NT2/D1 (cell line): Measurements from ENCODE around the gene ACRV1.
A peak's percentile ranks its signal among the peaks of the same experiment; 100 is the strongest.
"Not testable (repeated sequence)": the region's sequence is repeated elsewhere in the genome, so short reads cannot be mapped to it uniquely, and the experiment has no call there.

Experiments used
- DNase-seq: peaks from one replicate; pipeline ENCODE4 v3.0.0-alpha.2; 2011; ENCODE audit warnings: low read depth, low spot score
- H3K27me3 ChIP-seq: 2 replicates; pipeline ENCODE4 v1.6.0; 2011; ENCODE audit warnings: mild to moderate bottlenecking; ENCODE audit not compliant: insufficient read length, insufficient read depth
- H3K36me3 ChIP-seq: 2 replicates; pipeline ENCODE4 v1.6.1; 2011; ENCODE audit warnings: mild to moderate bottlenecking, low read length, mixed read lengths; ENCODE audit not compliant: insufficient read depth, insufficient read length
- H3K4me1 ChIP-seq: 2 replicates; pipeline ENCODE4 v1.5.1; 2011; ENCODE audit not compliant: insufficient read depth, insufficient read length
- H3K4me3 ChIP-seq: 2 replicates; pipeline ENCODE4 v1.5.1; 2011; ENCODE audit warnings: low read depth; ENCODE audit not compliant: insufficient read length
- H3K9ac ChIP-seq: 2 replicates; pipeline ENCODE4 v1.6.0; 2011; ENCODE audit warnings: low read depth; ENCODE audit not compliant: insufficient read length
- H3K9me3 ChIP-seq: 2 replicates; pipeline ENCODE4 v1.5.1; 2011; ENCODE audit warnings: mild to moderate bottlenecking, low read length; ENCODE audit not compliant: insufficient read depth
- SUZ12 ChIP-seq: IDR thresholded peaks from 2 replicates; pipeline ENCODE4 v1.6.1; 2011; ENCODE audit not compliant: insufficient read length, insufficient read depth; ENCODE audit errors: extremely low read depth
- YY1 ChIP-seq: IDR thresholded peaks from 2 replicates; pipeline ENCODE4 v1.6.1; 2011; ENCODE audit not compliant: insufficient read length, insufficient read depth
- ZNF274 ChIP-seq: IDR thresholded peaks from 2 replicates; pipeline ENCODE4 v1.6.1; 2011; ENCODE audit warnings: mild to moderate bottlenecking, low read depth, low read length

ACRV1 gene, protein sequence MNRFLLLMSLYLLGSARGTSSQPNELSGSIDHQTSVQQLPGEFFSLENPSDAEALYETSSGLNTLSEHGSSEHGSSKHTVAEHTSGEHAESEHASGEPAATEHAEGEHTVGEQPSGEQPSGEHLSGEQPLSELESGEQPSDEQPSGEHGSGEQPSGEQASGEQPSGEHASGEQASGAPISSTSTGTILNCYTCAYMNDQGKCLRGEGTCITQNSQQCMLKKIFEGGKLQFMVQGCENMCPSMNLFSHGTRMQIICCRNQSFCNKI

DNA sequence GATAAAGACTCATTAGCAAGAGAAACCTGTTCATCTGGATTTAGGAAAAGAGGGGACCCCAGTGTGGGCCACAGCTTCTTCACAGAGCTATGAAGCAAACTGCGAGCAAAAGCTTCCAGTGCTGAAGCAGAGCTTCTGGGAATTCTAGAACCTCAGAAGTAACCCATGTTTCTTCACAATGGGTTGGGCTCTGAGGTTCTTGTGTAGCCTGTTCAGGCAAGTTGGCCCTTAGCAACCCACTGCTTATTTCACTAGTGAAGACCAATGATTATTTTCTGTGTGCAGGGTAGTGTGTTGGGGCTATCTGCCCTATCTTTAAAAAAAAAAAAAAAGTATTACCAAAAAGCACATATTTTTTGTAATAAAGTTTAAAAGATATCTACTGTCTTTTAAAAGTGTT, at the start of gene ACRV1:
ACRV1 (minus strand) TSS at position 101 of the 400 bp plus-strand sequence; CDS start at position 34, 67 bp downstream.
- Histone ChIP-seq H3K9me3 (no peaks in the 10 kb centered on the region), H3K36me3 (peaks cover 38% of the 10 kb centered on the region), H3K4me3 (no peak within 1 kb of the TSS), H3K4me1 (no peaks in the 10 kb centered on the region), H3K27me3 (no peaks in the 10 kb centered on the region), H3K9ac (no peak within 1 kb of the TSS)
- TF ChIP-seq SUZ12 (no peak), YY1 (no peak)
- DNase-seq, result no peak

- Histone ChIP-seq H3K4me1 (no peaks in the 10 kb centered on the region), H3K9ac (no peak overlapping the region), H3K9me3 (no peaks in the 10 kb centered on the region), H3K27me3 (no peaks in the 10 kb centered on the region), H3K36me3 (no peaks in the 10 kb centered on the region), H3K4me3 (no peak overlapping the region)
- TF ChIP-seq YY1, result no peak
- no peak for DNase-seq
These were observed 48.3 kb upstream of the ACRV1 start for GRCh38 chr11:125728969-125729368.

- Histone ChIP-seq H3K9ac (no peak overlapping the region), H3K4me1 (no peaks in the 10 kb centered on the region), H3K27me3 (no peaks in the 10 kb centered on the region), H3K36me3 (no peaks in the 10 kb centered on the region), H3K9me3 (no peaks in the 10 kb centered on the region), H3K4me3 (no peak overlapping the region)
- TF ChIP-seq SUZ12 (no peak), ZNF274 (no peak), YY1 (no peak)
- DNase-seq, result no peak
These were observed 43.5 kb upstream of the ACRV1 start for GRCh38 chr11:125724125-125724524.

DNA sequence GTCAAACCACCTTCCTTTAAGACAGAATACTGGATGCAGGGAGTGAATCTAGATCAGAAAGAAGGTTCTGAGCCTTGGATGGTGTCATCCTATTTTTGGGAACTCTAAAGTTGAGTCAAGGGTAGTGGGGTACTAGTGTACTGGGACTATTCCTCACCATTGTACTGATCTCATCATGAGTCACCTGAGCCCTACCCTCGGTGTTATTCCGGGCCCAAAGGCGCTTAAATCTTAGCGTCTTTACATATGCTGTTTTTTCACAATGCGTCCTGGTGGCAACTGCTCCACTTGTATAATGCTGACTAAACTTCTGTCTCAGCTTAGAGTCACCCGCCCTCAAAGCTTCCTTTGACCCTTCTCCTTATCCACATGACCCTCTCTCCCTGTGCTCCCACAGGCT, 40.1 kb upstream of the ACRV1 start:
- H3K9me3 ChIP-seq, result peaks cover 12% of the 10 kb centered on the region

GRCh38 chr11:125704686-125705085, 24.0 kb upstream of the ACRV1 start:
- H3K9ac ChIP-seq, H3K4me1 ChIP-seq, H3K27me3 ChIP-seq, DNase-seq, H3K36me3 ChIP-seq, H3K9me3 ChIP-seq, H3K4me3 ChIP-seq: not testable (repeated sequence)

More for the DNA sequence above, 40.1 kb upstream of the ACRV1 start:
- Histone ChIP-seq H3K4me3 (no peak overlapping the region), H3K27me3 (no peaks in the 10 kb centered on the region), H3K36me3 (no peaks in the 10 kb centered on the region), H3K4me1 (no peaks in the 10 kb centered on the region), H3K9ac (no peak overlapping the region)
- no peak for DNase-seq
- no peak for TF ChIP-seq YY1
- no peak for TF ChIP-seq ZNF274
- no peak for TF ChIP-seq SUZ12

DNA sequence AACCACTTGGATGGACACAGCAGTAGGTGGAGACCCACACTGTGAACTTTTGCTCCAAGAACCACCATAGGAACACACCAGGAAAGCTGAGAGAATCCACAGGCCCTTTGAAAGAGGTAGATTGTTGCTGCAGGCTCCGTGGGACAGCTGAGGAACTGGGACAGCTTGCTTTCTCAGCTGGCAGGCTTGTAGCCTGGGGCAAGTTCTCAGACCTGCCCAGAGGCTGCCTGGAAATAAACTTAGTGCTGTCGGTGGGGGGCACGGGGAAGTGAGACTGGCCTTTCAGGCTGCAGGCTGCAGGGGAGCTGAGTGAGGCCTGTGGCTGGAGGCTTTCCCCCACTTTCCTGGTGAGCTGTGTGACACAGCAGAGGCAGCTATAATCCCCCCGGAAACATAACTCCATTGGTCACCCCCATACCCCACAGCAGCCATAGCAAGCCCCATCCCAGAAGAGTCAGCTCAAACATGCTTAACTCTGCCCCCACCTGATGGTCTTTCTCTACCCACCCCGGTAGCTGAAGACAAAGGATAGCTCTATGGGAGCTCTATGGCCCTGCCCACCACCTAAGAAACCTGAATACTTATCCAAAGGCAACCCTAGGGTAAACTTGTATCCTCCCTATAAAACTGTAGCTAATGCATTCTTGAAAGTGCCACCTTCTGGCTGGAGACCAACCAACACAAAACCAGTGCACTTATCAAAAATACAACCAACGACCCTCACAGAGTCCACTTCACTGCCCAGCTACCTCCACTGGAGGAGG, 21.4 kb upstream of the ACRV1 start:
- no peaks in the 10 kb centered on the region for H3K27me3 ChIP-seq
- TF ChIP-seq SUZ12 (no peak), ZNF274 (no peak), YY1 (no peak)
- no peak overlapping the region for H3K4me3 ChIP-seq
- H3K9me3 ChIP-seq, result no peaks in the 10 kb centered on the region
- no peak for DNase-seq
- peaks cover 10% of the 10 kb centered on the region for H3K4me1 ChIP-seq
- H3K9ac ChIP-seq, result peak overlapping the region; percentile 32
- H3K36me3 ChIP-seq, result no peaks in the 10 kb centered on the region

GRCh38 chr11:125701018-125701610, 20.5 kb upstream of the ACRV1 start:
- Histone ChIP-seq H3K9me3 (no peaks in the 10 kb centered on the region), H3K4me1 (peaks cover 10% of the 10 kb centered on the region), H3K4me3 (no peak overlapping the region), H3K9ac (no peak overlapping the region), H3K27me3 (no peaks in the 10 kb centered on the region), H3K36me3 (no peaks in the 10 kb centered on the region)
- TF ChIP-seq SUZ12, result no peak
- TF ChIP-seq YY1, result no peak
- no peak for TF ChIP-seq ZNF274
- DNase-seq, result no peak
